Testis (tissue), 3 donors: Measurements from ENCODE around the gene FDXR. TPM values are rescaled to one million over a fixed set of nuclear protein-coding genes. Genes with fewer than 3 reads are reported as not detected.
A peak's percentile ranks its signal among the peaks of the same experiment; 100 is the strongest.
"Not testable (repeated sequence)": the region's sequence is repeated elsewhere in the genome, so short reads cannot be mapped to it uniquely, and the experiment has no call there.

ENCODE experiments used
- DNase-seq: peaks from one replicate; pipeline ENCODE4 v3.0.0-alpha.2; 2019
- H3K27ac ChIP-seq, 2 donors: fragments of 200-600 bp; sonication (generic); one replicate each; pipeline ENCODE4 v1.5.1; 2019
- H3K27me3 ChIP-seq: fragments of 200-600 bp; sonication (generic); one replicate; pipeline ENCODE4 v1.5.1; 2019
- H3K36me3 ChIP-seq: fragments of 200-600 bp; sonication (generic); one replicate; pipeline ENCODE4 v1.5.1; 2017; ENCODE audit warnings: low read depth; ENCODE audit errors: missing control alignments
- H3K4me1 ChIP-seq: fragments of 200-600 bp; sonication (generic); one replicate; pipeline ENCODE4 v1.5.1; 2019
- H3K4me3 ChIP-seq, 2 donors: fragments of 200-600 bp; sonication (generic); one replicate each; pipeline ENCODE4 v1.5.1; 2017 to 2019
- H3K9me3 ChIP-seq: fragments of 200-600 bp; sonication (generic); one replicate; pipeline ENCODE4 v1.5.1; 2017
- POLR2A ChIP-seq: fragments of 450-650 bp; IDR thresholded peaks from one replicate; pipeline ENCODE4 v1.6.1; 2017; ENCODE audit warnings: antibody characterized with exemption, mild to moderate bottlenecking, moderate library complexity
- WGBS, 2 donors: methylation state at CpG; one replicate each; pipeline ENCODE4 v1.1.5; 2018; 5-methylcytosine and 5-hydroxymethylcytosine counted together
- intact Hi-C: fragments of 100-400 bp; cut with DNase I; formaldehyde crosslinking; loops from one replicate; pipeline ENCODE4 v1.15.1; 2023; ENCODE audit warnings: low total_unique reads
- polyA plus RNA-seq: library from polyadenylated mRNA; stranded (reverse); fragments of 350-450 nt; fragmentation: Illumina TruSeq; extraction: RNeasy Lipid Tissue Mini Kit (QIAGEN cat#74804); gene quantifications from one replicate; pipeline ENCODE4 v1.2.3, GENCODE V29; 2014; ENCODE audit warnings: low read depth, low replicate concordance; ENCODE audit not compliant: insufficient read depth
- total RNA-seq, 2 donors: library from RNA; depleted of rRNA; stranded (reverse); fragments of >200 nt; gene quantifications; one replicate each; pipeline ENCODE4 v1.2.3, GENCODE V29; 2016
- TF ChIP-seq, protein P1 (sequence below), 3 experiments: fragments of 450-650 bp in 2 of 3; fragments of 200-600 bp in 1 of 3; sonication (generic) in 1 of 3; IDR thresholded peaks; one replicate each; pipeline ENCODE4 v1.5.1; 2016 to 2019; ENCODE audit warnings: antibody characterized with exemption in 3 of 3, mild to moderate bottlenecking in 2 of 3, moderate library complexity in 1 of 3

FDXR gene
- total and polyA plus RNA-seq, 3 donors from 2014 or later: 97.1 to 216 (median 204) TPM

- H3K4me3 ChIP-seq: peak overlapping the region; percentile 74 to 89
- DNase-seq: peak; percentile 77
- H3K36me3 ChIP-seq: no peaks in the 10 kb centered on the region
- WGBS, 2 donors: 55 to 61% methylated on average over 11 of the region's 11 CpGs
- no peak for TF ChIP-seq POLR2A
- TF ChIP-seq, protein P1, sequence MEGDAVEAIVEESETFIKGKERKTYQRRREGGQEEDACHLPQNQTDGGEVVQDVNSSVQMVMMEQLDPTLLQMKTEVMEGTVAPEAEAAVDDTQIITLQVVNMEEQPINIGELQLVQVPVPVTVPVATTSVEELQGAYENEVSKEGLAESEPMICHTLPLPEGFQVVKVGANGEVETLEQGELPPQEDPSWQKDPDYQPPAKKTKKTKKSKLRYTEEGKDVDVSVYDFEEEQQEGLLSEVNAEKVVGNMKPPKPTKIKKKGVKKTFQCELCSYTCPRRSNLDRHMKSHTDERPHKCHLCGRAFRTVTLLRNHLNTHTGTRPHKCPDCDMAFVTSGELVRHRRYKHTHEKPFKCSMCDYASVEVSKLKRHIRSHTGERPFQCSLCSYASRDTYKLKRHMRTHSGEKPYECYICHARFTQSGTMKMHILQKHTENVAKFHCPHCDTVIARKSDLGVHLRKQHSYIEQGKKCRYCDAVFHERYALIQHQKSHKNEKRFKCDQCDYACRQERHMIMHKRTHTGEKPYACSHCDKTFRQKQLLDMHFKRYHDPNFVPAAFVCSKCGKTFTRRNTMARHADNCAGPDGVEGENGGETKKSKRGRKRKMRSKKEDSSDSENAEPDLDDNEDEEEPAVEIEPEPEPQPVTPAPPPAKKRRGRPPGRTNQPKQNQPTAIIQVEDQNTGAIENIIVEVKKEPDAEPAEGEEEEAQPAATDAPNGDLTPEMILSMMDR (IDR thresholded peaks at IDR 0.05): no peak
- intact Hi-C loops: no loop called here
- H3K4me1 ChIP-seq: peaks cover 35% of the 10 kb centered on the region
- H3K27ac ChIP-seq: peak overlapping the region; percentile 64 to 80
- H3K9me3 ChIP-seq: no peaks in the 10 kb centered on the region
- no peaks in the 10 kb centered on the region for H3K27me3 ChIP-seq
Observed at GRCh38 chr17:74871356-74872076, 1.3 kb downstream of the FDXR start.

DNA sequence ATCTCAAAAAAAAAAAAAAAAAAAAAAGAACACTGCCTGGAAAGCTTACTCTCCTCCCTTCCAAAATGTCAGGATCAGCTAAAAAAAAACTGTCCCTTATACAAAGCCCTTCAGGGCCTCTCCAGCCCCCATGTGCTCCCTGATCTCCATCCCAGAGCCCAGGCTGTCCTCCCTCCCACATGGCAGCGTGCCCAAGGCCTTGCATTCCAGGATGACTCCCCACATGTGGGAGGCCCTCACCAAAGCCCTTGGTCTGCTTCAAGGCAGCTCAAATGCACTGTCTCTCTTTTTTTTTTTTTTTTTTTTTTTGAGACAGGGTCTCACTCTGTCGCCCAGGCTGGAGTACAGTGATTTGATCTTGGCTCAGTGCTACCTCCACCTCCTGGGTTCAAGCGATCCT lies 2.3 kb downstream of the FDXR start:
- H3K4me3 ChIP-seq: no peak overlapping the region
- WGBS, 2 donors: 27 to 49% methylated on average over 3 of the region's 3 CpGs
- DNase-seq: peak; percentile 94
- H3K4me1 ChIP-seq: peaks cover 35% of the 10 kb centered on the region
- no peak overlapping the region for H3K27ac ChIP-seq
- TF ChIP-seq, protein P1 (IDR thresholded peaks at IDR 0.05): no peak
- TF ChIP-seq POLR2A: no peak
- intact Hi-C loops: no loop called here
- H3K9me3 ChIP-seq: no peaks in the 10 kb centered on the region
- no peaks in the 10 kb centered on the region for H3K36me3 ChIP-seq
- H3K27me3 ChIP-seq: no peaks in the 10 kb centered on the region

DNA sequence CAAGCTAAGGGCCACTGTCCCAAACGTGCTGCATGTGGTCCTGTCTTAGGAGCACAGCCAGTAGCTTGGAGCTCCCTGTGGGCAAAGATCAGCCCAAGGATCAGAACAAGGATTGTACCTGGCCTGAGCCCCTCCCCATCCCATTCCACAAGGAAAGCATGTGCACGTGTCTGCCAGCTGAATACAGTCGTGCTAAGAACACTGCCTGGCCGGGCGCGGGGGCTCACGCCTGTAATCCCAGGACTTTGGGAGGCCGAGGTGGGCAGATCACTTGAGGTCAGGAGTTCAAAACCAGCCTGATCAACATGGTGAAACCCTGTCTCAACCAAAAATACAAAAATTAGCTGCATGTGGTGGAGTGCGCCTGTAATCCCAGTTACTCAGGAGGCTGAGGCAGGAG lies 2.8 kb downstream of the FDXR start:
- H3K36me3 ChIP-seq, H3K27me3 ChIP-seq, H3K9me3 ChIP-seq, intact Hi-C loops, DNase-seq, H3K27ac ChIP-seq, H3K4me3 ChIP-seq: not testable (repeated sequence)
- peaks cover 35% of the 10 kb centered on the region for H3K4me1 ChIP-seq
- WGBS, 2 donors: 73 to 86% methylated on average over 8 to 9 of the region's 9 CpGs

DNA sequence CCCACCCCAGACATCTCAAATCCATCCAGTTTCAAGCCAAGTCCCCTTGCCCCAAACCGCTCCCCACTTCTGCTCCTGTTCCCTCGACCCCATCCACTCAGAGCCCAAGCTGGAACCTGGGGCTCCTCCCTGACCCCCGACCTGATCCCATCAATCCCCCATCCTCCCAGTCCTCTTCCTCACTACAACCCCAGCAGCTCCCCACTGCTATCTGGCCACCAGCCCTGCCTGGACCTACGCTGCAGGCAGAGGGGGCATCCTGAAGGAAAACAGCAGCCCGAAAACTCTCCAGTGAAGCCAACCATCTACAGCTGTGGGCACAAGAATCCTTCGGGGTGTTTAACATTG lies 3.9 kb downstream of the FDXR start:
- Histone ChIP-seq H3K9me3 (no peaks in the 10 kb centered on the region), H3K36me3 (no peaks in the 10 kb centered on the region), H3K27me3 (no peaks in the 10 kb centered on the region), H3K4me1 (peaks cover 32% of the 10 kb centered on the region), H3K4me3 (no peak overlapping the region), H3K27ac (peak overlapping the region in 1 of 2 donors; percentile 28)
- no peak for TF ChIP-seq POLR2A
- TF ChIP-seq, protein P1 (IDR thresholded peaks at IDR 0.05): no peak
- 65 to 73% methylated on average over 5 to 6 of the region's 6 CpGs for WGBS, 2 donors
- DNase-seq: no peak
- intact Hi-C loops: no loop called here

GRCh38 chr17:74868251-74868907 lies 4.4 kb downstream of the FDXR start:
- Histone ChIP-seq H3K36me3 (no peaks in the 10 kb centered on the region), H3K4me3 (no peak overlapping the region), H3K9me3 (no peaks in the 10 kb centered on the region), H3K27me3 (no peaks in the 10 kb centered on the region), H3K4me1 (peaks cover 30% of the 10 kb centered on the region), H3K27ac (peak overlapping the region in 1 of 2 donors; percentile 28)
- intact Hi-C loops: no loop called here
- peak; percentile 68 for DNase-seq
- 43 to 53% methylated on average over 12 of the region's 12 CpGs for WGBS, 2 donors
- TF ChIP-seq POLR2A: no peak
- TF ChIP-seq, protein P1 (IDR thresholded peaks at IDR 0.05): no peak
